ENCODE data around the gene ARHGEF35.

DNA sequence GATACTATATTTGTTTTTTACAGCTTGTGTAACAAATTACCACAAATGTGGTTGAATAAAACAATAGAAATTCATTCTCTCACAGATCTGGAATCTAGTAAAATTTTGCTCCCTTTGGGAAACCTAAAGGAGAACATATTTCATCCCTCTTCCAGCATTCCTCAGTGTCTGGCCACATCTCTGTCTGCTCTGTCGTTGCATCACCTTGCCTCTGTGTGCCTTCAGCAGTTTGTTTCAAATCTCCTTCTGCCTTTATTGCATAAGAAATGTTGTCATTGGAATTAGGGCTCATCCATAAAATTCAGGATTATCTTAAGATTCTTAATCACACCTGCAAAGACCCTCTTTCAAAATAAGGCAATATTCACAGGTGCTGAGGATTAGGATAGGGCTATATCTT, 58.1 kb downstream of the ARHGEF35 start:
- TF ChIP-seq CTCF (conservative IDR thresholded peaks at IDR 0.05) (no peak), EZH2 (IDR thresholded peaks at IDR 0.05; ENCODE audit: low read depth) (no peak)

All from PC-9 (cell line).